Urothelium cell line (cell line): ENCODE measurements around the gene TAMM41.
"Not testable (repeated sequence)": the region's sequence is repeated elsewhere in the genome, so short reads cannot be mapped to it uniquely, and the experiment has no call there.

ENCODE experiments used
- DNase-seq: peaks from one replicate; pipeline ENCODE4 v3.0.0; 2011; ENCODE audit warnings: low spot score, mixed read lengths
- FAIRE-seq: peaks from 2 replicates; lab custom pipeline; 2011; peaks lifted over from hg19 to GRCh38; lab: Jason Lieb, UNC

TAMM41 gene, protein sequence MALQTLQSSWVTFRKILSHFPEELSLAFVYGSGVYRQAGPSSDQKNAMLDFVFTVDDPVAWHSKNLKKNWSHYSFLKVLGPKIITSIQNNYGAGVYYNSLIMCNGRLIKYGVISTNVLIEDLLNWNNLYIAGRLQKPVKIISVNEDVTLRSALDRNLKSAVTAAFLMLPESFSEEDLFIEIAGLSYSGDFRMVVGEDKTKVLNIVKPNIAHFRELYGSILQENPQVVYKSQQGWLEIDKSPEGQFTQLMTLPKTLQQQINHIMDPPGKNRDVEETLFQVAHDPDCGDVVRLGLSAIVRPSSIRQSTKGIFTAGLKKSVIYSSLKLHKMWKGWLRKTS

DNA sequence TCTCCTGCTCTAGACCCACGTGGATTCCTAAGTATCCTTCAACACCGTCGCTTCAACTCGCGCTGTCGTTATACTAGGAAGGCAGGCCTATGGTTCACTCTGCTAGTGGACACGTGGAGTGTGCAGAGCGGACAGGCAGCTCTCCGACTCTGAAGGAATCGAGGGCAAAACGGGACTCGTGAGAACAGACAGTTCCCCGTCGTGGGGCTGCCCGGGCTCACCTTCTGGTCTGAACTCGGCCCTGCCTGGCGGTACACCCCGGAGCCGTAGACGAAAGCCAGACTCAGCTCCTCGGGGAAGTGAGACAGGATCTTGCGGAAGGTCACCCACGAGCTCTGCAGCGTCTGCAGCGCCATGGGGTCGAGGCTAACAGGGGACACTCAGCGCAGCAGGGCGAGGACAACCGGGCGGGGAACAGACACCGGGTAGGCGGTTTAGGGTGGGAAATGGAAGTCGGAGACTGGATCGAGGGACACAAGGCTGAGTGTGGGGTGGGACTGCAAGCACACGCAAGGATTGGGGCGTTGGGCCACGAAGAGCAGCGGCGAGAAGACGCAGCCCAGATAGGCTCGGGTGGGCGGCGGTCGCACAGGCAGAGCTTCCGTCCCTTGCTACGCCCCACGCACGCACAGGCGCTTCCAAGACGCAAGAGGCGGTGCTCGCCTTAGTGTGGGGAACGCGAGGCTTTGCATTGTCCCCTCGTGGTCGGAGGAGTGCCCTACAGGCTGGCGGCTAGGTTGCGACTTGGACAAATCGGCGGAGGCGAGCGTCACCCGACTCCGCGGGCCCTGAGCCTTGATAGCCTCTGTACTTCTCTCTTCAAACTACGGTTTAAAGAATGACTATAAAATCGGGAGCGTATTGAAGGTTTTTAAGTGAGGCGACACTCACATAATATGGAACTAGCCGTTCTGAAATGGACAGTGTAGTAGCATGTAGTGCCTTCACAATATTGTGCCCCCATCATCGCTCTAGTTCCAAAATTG is at the start of gene TAMM41:
Gene TAMM41 (minus strand): TSS at position 605 of the 986 bp plus-strand sequence. CDS start 249 bp downstream, at position 356.
- FAIRE-seq, result peak; percentile 20

DNA sequence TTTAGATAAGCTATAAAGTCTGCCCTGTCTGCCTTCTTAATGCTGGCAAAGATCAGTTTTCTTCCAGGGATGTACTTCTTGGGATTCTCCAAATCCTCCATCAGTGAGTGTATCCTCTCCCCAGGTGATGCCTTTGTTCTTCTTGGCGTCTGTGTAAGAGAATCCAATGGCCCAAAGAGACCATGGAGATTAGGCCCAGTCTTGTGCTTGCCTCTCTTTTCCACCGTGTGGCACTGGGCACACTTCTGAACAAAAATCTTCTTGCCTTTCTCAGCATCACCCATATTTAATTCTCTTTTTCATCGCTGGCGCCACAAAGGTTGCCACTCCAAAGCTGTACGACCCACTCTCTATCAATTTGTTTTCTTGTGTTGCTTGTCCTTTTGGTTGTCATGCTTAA is 32.2 kb upstream of the TAMM41 start:
- DNase-seq (no peak), FAIRE-seq (no peak)

More for the DNA sequence above, at the start of gene TAMM41:
- peak; percentile 95 for DNase-seq

DNA sequence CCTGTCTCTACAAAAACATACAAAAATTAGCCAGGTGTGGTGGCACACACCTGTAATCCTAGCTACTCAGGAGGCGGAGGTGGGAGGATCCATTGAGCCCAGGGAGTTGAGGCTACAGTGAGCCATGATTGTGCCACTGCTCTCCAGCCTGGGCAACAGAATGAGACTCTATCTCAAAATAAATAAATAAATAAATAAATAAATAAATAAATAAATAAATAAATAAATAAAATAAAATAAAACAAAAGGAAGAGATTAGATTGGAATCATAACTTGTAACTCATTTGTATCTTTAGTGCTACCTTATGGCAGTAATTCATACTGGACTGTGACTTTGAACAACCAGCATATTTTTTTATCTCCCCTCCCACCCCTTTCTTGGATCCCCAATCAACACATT is 28.0 kb upstream of the TAMM41 start:
- not testable (repeated sequence) for DNase-seq, FAIRE-seq

DNA sequence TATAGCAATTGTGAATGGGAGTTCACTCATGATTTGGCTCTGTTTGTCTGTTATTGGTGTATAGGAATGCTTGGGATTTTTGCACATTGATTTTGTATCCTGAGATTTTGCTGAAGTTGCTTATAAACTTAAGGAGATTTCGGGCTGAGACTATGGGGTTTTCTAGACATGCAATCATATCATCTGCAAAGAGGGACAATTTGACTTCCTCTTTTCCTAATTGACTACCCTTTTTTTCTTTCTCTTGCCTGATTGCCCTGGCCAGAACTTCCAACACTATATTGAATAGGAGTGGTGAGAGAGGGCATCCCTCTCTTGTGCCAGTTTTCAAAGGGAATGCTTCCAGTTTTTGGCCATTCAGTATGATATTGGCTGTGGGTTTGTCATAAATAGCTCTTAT is 17.1 kb upstream of the TAMM41 start:
- not testable (repeated sequence) for FAIRE-seq, DNase-seq

DNA sequence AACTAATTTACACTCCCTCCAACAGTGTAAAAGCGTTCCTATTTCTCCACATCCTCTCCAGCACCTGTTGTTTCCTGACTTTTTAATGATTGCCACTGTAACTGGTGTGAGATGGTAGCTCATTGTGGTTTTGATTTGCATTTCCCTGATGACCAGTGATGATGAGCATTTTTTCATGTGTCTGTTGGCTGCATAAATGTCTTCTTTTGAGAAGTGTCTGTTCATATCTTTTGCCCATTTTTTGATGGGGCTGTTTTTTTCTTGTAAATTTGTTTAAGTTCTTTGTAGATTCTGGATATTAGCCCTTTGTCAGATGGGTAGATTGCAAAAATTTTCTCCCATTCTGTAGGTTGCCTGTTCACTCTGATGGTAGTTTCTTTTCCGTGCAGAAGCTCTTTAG is 15.9 kb upstream of the TAMM41 start:
- FAIRE-seq, DNase-seq: not testable (repeated sequence)

DNA sequence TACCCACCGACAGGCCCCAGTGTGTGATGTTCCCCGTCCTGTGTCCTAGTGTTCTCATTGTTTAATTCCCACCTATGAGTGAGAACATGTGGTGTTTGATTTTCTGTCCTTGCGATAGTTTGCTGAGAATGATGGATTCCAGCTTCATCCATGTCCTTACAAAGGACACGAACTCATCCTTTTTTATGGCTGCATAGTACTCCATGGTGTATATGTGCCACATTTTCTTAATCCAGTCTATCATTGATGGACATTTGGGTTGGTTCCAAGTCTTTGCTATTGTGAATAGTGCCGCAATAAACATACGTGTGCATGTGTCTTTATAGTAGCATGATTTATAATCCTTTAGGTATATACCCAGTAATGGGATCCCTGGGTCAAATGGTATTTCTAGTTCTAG is 15.5 kb upstream of the TAMM41 start:
- not testable (repeated sequence) for DNase-seq, FAIRE-seq

DNA sequence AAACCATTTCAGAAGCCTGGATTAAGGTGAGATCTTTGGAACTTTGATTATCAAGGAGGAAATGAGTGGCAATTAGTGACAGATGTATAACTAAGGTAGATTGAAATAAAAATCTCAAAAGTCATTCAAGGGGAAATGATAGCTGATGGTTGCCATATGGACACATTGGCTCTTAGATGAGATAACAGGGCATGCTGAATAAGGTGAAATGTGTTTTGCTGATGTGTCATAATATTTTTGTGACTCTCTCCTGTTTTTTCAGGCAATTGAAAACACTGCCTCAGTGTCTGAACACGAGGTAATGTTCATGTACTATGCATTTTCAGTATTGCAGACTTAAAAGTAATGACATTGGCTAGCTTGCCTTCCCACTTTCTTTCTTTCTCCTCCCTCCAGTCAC is 13.5 kb upstream of the TAMM41 start:
- DNase-seq, FAIRE-seq: not testable (repeated sequence)

DNA sequence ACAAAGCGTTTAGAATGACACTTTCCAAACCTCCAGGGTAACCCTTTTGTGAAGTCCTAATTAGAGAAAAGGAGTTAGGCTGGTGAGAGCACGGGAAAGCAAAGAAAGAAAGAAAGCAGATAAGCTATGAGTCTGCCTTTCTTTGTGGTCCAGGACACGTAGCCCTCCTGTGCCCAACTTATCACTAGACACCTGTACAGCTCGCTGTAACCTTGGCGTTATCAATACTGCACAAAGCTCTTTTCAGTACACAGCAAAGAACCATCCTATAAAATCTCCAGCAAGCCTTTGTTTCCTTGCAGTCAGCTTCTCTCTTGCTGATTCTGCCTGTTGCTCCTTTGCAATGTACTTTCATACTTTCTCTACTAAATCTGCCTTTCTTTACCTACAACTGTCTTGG is 6.8 kb upstream of the TAMM41 start:
- DNase-seq (no peak), FAIRE-seq (no peak)

DNA sequence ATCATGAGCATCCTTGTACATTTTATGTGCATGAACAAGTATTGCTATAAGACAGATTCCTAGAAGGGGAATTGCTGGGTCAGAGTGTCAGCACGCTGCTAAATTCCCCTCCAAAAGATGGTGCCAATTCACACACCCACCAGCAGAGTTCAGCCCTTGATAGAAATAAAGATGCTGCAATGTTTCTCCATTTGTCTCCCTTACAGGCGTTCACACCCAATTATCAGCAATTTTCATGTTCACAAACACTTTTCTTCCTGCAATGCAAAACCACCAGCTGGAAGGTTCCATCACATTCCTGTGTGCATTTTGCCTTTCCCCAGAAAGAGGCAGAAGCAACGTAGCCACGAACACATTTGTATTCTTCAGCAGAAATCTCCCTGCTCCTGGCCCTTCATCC is 3.3 kb upstream of the TAMM41 start:
- DNase-seq (no peak), FAIRE-seq (no peak)

DNA sequence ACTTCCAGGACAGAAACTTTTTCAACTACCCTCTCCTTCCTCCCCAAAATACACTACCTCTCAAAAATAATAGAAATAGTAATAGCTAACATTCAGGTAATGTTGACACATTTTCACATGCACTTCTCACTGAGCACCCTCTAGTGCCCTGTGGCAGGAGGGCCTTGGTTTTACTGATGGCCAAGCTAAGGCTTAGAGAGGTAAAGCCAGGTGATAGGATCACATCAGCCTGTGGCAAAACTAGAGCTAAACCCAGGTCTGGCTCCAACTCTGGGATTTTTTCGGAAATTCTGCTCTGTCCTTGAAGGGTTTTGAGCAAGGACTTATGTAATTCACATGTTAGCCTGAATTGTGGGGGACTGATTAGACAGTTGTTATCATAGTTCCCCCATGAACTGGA is 922 bp upstream of the TAMM41 start:
- FAIRE-seq, result no peak
- DNase-seq, result no peak

DNA sequence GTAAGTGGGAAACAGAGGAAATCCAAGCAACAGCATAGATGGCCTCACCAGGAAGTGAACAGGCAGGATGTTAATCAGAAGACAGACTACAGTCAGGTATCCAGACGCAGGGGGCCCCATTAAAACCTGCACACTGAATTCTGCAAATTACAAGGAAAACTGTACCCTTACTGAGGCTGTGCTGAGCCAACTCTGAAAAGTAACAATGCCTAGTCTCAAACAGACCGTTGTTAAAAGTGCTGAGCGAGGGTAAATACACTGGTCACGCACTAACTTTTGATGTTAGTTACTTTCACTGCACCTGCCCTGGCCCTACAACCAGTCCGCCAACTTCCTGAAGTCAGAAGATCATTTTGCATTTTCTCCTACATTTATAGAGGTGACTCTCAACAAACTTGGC is 1.0 kb downstream of the TAMM41 start:
- DNase-seq, result no peak
- FAIRE-seq, result no peak

DNA sequence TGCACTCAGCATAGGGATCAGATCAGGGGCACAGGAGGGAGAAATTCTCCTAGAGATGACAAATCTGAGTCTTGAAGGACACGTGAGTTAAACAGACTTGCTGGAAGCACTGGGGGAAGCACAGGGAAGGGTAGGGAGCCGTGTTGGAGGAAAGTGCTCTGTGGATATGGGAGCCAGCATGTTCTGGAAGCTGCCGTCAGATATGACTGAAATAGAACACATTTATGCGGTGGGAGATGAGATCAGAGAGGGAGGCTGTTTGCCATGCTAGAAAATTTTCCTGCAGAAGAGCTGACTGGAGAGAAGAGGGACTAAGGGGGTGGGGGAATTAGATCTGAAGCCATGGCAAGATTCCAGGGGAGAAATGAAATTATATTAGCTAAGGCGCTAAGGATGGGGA is 1.8 kb downstream of the TAMM41 start:
- FAIRE-seq, result no peak
- DNase-seq, result no peak

DNA sequence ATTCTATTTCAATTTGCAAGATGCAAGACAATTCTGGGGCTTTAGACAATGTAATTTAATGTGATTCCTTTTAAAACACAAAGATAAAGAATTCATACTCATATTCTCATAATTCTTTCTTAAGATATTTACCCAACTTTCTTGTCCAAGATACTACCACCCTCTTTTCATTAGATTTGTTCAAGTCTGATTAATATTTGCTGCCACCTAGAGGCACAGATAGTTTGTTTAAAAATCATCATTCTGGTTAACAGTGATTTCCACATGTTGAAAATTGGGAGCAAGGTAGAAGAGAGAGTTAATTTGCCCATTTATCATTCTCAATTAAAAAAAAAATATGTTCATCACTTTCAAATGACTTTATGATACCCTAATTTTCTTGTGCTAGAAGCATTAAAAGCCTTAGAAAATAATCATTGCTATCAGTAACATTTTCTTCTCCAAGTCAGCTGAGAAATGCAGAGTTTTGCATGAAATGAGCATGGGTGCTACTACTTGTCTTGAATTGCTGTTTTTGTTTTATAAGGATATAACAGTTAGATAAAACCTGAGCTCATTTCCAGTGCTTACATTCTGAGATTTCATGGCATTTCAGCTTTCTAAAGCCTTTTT is 11.6 kb downstream of the TAMM41 start:
- FAIRE-seq (no peak), DNase-seq (peak; percentile 27)

DNA sequence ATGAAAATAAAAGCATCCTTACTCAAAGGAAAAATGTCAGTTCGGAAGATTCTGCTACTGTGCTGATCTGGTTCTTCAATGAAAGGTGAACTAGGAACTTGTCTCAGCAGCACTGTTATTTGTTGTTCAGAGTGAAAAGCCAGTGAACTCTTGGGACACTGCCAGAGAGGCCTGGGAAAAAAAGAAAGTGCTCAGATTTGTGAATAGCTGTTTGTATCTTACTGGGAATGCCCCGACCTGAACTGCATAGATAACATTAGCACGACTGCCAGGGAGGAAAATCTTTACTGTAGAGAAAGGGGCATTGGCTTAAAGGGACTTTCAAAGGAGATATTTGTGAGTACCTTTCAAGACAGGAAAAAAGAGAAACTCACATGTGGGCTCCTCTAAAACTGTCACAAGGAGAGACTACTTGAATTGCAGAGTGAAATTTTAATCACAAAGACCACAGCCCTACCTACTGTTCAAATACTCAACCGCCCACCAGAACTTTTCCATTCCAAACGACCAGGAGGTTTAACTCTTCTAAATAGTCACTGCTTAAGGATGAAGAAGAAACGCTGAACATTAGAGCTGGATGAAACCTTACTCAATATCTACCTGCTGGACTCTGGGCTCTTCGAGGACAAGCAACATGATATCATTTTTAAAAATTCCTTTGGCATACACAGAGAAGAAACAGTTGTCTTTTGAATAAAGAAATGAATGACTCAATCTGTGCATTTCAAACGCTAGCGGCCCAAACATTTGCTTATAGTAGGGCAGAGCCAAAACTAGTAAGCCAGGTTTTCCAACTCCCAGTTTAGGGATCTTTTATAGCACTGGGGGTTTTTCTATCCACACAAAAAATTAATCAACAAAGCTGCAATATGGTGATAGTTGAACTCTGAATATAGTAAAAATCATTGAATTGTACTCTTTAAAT is 13.4 kb downstream of the TAMM41 start:
- DNase-seq, result no peak
- no peak for FAIRE-seq

DNA sequence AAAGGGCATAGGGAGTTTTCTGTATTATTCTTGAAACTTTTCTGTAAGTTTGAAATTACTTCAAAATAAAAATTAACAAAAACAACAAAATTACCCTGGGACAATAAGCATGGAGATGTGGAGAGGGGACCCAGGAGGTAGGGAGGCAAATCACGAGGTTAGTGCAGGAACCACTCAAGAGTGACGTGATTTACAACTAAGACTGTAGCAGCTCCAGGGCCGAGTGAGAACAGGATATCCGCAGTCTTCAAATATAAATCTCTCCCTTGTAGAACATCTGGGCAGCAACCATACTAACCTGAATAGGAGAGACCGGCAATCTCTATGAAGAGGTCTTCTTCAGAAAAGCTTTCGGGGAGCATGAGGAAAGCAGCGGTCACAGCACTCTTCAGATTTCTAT is 17.3 kb downstream of the TAMM41 start:
- FAIRE-seq (no peak), DNase-seq (no peak)

DNA sequence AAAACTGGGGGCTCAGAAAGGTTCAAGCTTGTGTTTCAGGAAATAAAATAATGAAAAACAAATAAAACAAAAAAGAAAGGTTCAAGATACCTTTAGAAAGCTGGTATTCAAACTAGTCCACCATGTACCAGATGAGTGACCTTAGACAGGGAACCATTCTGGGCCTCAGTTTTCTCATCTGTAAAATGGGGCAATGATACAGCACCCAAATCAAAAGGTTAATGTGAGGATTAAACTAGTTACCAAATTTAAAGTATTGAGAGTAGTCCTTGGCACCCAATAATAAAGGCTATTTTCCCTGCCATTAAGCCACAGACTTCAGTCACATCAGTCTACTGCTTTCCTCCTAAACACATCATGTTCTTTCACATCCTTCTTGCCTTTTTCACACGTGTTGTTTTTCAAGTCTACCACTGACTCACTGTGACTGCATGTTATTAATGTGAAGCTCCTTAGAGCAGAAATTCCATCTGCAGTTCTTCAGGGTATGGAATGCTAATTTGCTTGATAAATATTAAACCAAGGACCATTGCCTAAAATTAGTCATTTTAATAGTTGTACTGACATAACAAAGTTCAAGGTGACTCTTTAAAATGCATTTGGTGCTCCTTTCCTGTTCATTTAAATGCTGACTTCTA is 19.9 kb downstream of the TAMM41 start:
- FAIRE-seq, result no peak

DNA sequence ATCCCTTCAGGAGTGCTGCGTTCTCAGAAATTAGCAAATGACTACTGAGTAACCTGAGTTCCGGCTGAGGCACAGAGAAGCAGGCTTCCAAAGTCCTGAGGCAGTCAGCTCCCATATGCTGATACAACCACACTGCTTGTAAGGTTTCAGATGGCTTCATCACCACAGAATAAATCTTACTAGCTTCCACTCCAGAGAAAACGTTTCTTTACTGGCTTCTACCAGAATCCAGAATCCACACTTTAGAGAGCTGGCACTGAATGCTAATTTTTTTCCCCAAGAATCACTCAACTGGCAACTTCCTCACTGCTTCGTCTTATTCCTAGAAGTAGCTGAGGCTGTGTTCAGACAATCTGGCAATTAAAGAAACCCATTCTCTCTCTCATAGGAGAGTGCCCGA is 21.4 kb downstream of the TAMM41 start:
- FAIRE-seq, result no peak
- DNase-seq, result no peak

More for the DNA sequence above, 19.9 kb downstream of the TAMM41 start:
- DNase-seq, result no peak

DNA sequence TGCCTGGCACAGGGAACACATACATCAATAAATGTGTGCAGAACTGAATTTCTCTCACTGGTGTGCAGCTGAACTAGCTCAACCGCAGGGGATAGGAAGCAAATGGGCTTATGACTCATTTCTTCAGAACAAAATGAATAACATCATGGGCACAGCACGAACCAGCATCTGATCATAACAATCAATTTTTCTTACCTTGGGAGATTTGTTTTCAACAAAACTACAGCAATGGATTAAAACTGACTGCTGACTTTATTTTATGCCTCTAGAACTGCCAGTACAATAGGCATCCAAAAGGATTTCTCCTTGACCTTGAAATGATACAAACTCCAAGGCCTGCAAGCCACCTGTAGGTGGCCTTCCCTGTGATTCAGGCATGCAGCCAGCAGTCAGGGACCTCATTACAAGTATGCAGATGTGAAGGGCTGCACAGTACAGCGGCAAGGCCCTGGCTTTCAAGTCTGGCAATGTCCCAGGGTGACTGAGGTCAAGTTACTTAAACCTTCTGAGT is 26.1 kb downstream of the TAMM41 start:
- FAIRE-seq (no peak), DNase-seq (no peak)

DNA sequence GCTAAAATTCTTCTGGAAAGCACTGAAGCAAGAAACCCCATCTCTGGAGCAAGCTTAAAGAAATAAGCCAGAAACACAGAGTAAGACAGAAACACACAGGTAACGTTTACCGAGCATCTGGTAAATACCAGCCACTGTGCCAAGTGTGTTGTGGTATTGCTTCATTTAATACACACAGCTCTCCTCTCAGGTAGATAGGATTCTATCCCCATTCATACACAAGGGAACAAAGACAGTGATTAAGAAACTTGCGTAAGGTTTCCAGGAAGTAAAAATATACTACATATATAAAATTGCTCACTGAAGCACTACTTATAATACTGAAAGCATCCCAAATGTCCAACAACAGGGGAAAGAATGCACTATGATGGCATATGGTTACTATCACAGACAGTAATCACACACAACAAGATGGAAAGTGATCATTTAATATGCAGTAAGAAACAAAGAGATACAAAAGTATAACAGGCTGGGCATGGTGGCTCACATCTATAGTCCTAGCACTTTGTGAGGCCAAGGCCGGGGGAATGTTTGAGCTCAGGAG is 27.5 kb downstream of the TAMM41 start:
- FAIRE-seq, result no peak
- no peak for DNase-seq
